Measurements from ENCODE around the gene COL23A1. TPM values are rescaled to one million over a fixed set of nuclear protein-coding genes. Genes with fewer than 3 reads are reported as not detected.

Gene COL23A1
- total RNA-seq, 2 donors from 2014 or later = 0.17 to 0.19 TPM

DNA sequence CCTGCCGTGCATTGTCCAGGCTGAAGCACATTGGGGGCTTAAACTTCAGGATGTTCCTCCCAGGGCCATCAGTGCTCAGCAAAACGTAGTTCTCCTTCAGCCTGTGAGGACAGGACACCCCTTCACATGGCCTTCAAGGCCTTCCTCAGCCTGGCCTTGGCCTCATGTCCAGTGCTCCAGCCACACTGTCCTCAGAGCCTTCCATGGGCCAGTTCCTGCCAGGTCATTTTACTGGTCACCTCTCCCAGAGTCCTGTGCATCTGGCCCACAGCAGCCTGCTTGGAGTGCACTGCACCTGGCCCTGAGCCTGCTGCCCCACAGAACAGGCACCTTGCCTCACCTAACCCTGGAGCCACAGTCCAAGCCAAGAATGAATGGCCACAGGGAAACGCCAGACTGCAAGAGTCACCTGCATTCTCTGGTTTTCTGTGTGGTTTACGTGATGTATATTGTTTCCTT, 377.2 kb downstream of the COL23A1 start:
- DNase-seq (ENCODE audit: low spot score) (no peak), ATAC-seq (no peak)
- Mint-ChIP-seq H3K36me3 (peaks cover 24% of the 10 kb centered on the region), H3K9me3 (no peaks in the 10 kb centered on the region), H3K27ac (peak overlapping the region; percentile 62 to 65), H3K27me3 (no peaks in the 10 kb centered on the region), H3K4me1 (ENCODE audit: low read depth in 2 of 2) (peaks cover 22 to 28% of the 10 kb centered on the region in 2 donors), H3K4me3 (no peak overlapping the region)

DNA sequence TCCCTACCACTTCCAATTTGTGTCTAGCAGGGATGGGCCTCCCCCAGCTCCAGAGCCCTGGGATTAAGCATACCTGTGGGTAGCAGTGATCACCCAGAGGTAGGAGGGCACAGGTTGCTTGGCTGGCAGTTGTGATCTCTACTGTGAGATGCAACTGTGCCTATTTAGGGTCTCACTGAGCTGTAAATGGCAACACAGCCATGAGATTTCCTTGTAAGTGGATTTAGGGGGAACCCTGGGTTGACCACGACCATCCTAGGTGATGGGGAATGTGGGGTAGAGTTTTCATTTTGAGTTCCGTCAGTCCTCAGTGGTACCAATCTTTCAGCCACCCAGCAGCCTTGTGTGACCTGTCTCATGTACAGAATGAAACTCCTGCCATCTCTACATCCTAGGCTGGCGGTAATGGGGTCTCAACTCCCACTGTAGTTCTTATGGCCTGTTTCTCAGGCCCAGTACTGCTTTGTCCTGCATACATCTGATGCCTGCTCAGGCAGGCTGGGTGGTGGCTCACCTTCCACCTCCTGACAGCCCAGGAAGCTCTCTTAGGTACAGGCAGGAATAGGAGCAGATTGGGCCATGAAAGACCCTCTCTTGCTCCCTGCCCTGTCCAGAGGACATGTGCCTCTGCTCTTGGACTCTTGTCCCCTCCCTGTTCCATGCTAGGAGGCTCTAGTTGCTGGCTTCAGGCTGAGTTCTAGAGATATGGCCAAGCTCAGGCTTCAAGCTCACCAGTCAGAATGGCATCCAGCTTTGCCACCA, 377.8 kb downstream of the COL23A1 start:
- Mint-ChIP-seq H3K27me3 (no peaks in the 10 kb centered on the region), H3K36me3 (peaks cover 28% of the 10 kb centered on the region), H3K4me1 (ENCODE audit: low read depth in 2 of 2) (peaks cover 26 to 34% of the 10 kb centered on the region in 2 donors), H3K4me3 (no peak overlapping the region), H3K27ac (peak overlapping the region; percentile 14 to 65), H3K9me3 (no peaks in the 10 kb centered on the region)
- ATAC-seq = peak in 1 of 2 donors; percentile 15
- no peak for DNase-seq (ENCODE audit: low spot score)

DNA sequence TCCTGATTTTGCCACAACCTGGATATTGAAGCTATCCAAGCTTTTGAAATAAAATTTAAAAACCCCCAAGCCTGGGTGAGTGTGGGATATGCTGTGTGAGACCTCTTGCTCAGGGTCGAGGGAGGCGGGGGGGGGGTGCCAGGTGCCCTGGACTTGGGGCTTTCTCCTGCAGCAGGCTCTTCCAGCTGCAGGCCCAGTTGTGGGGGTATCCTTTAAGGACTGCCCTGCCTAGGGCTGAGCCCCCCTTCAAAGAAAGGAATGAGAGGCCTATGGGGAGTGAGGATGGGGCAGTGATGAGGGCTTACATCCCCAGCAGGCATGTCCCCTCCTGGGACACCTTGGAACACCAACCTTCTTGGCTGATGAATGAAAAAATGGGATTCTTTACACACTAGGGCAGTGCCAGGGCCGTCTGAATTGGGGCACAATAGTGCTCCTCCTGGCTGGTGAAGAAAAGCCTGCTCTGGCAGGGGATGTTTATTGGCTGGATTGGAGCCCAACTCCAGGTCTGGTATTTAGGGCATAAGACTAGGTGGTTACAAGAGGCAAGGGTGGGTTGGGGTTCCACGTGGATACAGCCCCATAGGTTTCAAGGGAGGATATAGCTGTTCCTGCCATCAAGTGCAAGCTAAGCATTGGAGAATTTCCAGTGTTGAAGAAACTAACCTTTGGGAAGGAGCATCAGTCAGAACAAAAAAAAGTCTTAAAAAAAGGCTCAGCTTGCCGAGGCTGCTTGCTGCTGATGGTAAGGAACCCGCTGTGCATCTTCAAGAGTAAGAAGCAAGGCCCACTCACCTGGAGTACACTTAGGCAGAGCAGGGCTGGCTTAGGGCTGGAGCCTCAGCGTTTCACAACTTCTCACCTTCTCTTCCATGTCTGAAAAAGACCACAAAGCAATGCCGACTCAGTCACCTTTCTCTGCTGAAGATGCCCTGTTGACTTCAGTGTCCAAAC, 378.8 kb downstream of the COL23A1 start:
- ATAC-seq = no peak
- H3K4me1 Mint-ChIP-seq (ENCODE audit: low read depth in 2 of 2) = peaks cover 34 to 43% of the 10 kb centered on the region in 2 donors
- no peaks in the 10 kb centered on the region for H3K27me3 Mint-ChIP-seq
- peaks cover 29% of the 10 kb centered on the region for H3K36me3 Mint-ChIP-seq
- no peak overlapping the region for H3K4me3 Mint-ChIP-seq
- H3K9me3 Mint-ChIP-seq = no peaks in the 10 kb centered on the region
- no peak for DNase-seq (ENCODE audit: low spot score)
- peak overlapping the region; percentile 14 to 48 for H3K27ac Mint-ChIP-seq

DNA sequence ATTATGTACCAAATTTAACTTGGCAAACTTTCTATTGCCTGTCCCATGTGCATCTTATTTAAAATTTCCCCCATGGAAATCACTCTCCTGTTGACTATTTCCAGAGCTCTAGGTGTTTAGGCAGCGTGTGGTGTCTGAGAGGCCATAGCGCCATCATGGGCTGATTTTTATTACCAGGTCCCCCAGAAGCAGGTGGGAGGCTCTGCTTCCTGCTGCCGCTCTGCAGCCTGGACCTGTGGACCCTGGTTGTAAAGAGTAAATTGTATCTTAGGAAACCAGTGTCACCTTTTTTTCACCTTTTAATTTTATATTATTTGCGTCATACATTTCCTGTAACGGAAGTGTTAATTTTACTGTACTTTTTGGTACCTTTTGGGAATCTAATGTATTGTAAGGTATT, 379.5 kb downstream of the COL23A1 start:
- peaks cover 37 to 45% of the 10 kb centered on the region in 2 donors for H3K4me1 Mint-ChIP-seq (ENCODE audit: low read depth in 2 of 2)
- peak overlapping the region in 1 of 2 donors; percentile 14 for H3K27ac Mint-ChIP-seq
- H3K4me3 Mint-ChIP-seq = no peak overlapping the region
- no peaks in the 10 kb centered on the region for H3K27me3 Mint-ChIP-seq
- ATAC-seq (no peak), DNase-seq (ENCODE audit: low spot score) (no peak)
- H3K36me3 Mint-ChIP-seq = peaks cover 32% of the 10 kb centered on the region
- H3K9me3 Mint-ChIP-seq = no peaks in the 10 kb centered on the region

DNA sequence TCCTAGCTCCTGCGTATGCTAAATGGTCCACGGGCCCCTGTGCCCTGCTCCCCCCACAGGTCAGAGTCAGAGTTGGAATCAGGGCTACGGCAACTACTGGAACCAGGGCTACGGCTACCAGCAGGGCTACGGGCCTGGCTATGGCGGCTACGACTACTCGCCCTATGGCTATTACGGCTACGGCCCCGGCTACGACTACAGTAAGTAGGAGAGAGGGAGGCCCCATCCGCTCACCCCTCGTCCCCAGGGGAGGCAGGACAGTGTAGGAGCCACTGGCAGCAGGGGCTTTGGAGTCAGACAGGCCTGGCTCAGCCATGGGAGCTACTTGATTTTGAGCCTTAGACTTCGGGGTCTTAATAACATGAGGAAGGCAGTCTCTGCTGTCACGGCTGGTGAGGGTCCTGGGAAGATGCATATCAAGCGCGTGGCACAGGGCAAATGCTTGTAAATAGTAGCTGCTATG, 380.1 kb downstream of the COL23A1 start:
- Mint-ChIP-seq H3K27me3 (no peaks in the 10 kb centered on the region), H3K4me1 (ENCODE audit: low read depth in 2 of 2) (peaks cover 39 to 49% of the 10 kb centered on the region in 2 donors), H3K36me3 (peaks cover 35% of the 10 kb centered on the region), H3K4me3 (no peak overlapping the region), H3K27ac (peak overlapping the region; percentile 16 to 78), H3K9me3 (no peaks in the 10 kb centered on the region)
- ATAC-seq (no peak), DNase-seq (ENCODE audit: low spot score) (no peak)

DNA sequence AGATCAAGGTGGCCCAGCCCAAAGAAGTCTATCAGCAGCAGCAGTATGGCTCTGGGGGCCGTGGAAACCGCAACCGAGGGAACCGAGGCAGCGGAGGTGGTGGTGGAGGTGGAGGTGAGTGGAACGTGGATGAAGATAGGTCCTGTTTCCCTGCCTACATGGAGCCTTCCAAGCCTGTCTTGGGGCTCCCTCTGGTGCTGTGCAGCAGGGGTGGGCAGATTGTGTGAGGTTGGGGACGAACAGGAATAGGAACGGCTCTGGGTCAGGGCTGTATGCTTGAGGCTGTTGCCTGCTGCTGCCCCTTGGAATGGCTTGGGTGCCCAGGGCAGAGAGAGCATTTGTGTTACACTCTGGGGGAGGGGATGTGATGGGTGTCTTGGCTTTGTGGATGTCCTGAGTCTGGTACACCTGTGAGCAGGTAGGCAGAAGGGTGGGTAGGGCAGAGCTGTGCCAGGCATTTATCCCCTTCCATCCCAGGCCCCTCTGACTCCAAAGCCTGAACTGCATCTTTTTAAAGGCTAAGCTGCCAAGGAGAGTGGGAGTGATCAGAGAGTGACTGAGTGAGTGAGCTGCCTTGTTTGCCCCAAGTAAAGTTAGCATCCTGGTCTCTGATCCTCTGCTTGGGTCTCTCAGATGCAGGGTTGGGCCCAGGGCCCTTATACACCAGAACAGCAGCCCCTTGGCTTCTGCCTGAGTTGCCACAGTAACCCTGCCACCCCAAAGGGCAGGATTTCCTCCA, 380.7 kb downstream of the COL23A1 start:
- no peak for DNase-seq (ENCODE audit: low spot score)
- Mint-ChIP-seq H3K4me1 (ENCODE audit: low read depth in 2 of 2) (peaks cover 39 to 49% of the 10 kb centered on the region in 2 donors), H3K4me3 (no peak overlapping the region), H3K27me3 (no peaks in the 10 kb centered on the region), H3K36me3 (peaks cover 35% of the 10 kb centered on the region), H3K27ac (peak overlapping the region; percentile 16 to 78), H3K9me3 (no peaks in the 10 kb centered on the region)
- no peak for ATAC-seq

DNA sequence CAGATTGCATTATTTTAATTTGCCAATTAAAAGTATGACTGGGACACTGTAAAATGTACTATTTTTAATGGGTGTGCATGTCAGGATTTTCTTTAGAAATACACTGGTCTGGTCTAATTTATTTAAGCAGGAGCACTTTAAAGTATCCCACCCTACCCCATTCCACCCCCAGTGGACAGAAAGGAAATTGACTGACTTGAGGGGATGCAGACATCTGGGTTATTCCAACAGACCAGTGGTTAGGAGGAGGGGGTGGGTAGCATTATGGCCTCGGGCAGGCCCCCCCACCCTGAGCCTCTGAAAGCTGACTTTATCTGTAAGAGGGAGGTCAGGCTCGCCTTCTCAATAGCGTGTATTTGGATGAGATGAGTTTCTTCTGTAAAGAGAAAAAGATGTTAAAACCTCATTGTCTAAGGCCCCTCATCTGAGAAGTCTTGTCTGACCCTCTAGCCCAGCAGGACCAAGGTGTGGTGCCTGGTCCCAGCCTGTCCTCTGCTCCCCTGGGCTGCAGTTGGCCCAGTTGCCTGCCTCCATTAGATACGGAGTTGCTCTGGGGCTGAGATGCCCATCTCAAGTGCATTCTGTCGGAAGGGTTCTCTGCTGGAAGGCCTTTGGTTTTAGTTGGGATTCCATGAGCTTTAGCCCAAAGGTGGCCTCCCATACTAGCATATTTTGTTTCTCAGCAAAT, 381.5 kb downstream of the COL23A1 start:
- peaks cover 37% of the 10 kb centered on the region for H3K36me3 Mint-ChIP-seq
- H3K4me3 Mint-ChIP-seq = no peak overlapping the region
- H3K4me1 Mint-ChIP-seq (ENCODE audit: low read depth in 2 of 2) = peaks cover 43 to 49% of the 10 kb centered on the region in 2 donors
- DNase-seq (ENCODE audit: low spot score) (no peak), ATAC-seq (no peak)
- no peaks in the 10 kb centered on the region for H3K27me3 Mint-ChIP-seq
- H3K27ac Mint-ChIP-seq = peak overlapping the region; percentile 75 to 78
- no peaks in the 10 kb centered on the region for H3K9me3 Mint-ChIP-seq

DNA sequence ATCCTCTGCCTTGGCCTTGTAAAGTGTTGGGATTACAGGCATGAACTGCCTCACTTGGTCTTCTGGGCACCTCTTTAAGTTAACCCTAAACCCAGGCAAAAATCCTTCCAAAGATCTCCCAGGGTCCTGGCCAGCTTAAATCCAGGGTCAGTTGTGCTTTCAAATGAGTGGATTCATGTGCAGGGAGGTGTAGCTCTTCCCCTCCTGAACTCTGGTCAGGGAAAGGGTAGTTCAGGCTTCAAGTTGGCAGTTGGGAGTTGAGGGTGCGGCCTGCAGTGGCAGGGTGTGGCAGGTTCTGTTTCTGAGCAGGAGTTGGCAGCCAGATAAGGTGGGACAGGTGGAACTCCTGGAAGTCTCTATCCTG, 382.3 kb downstream of the COL23A1 start:
- no peak for ATAC-seq
- peak overlapping the region; percentile 90 for H3K4me3 Mint-ChIP-seq
- H3K4me1 Mint-ChIP-seq (ENCODE audit: low read depth in 2 of 2) = peaks cover 42 to 43% of the 10 kb centered on the region in 2 donors
- no peaks in the 10 kb centered on the region for H3K9me3 Mint-ChIP-seq
- H3K27ac Mint-ChIP-seq = peak overlapping the region; percentile 61 to 75
- DNase-seq (ENCODE audit: low spot score) = no peak
- no peaks in the 10 kb centered on the region for H3K27me3 Mint-ChIP-seq
- H3K36me3 Mint-ChIP-seq = peaks cover 33% of the 10 kb centered on the region

DNA sequence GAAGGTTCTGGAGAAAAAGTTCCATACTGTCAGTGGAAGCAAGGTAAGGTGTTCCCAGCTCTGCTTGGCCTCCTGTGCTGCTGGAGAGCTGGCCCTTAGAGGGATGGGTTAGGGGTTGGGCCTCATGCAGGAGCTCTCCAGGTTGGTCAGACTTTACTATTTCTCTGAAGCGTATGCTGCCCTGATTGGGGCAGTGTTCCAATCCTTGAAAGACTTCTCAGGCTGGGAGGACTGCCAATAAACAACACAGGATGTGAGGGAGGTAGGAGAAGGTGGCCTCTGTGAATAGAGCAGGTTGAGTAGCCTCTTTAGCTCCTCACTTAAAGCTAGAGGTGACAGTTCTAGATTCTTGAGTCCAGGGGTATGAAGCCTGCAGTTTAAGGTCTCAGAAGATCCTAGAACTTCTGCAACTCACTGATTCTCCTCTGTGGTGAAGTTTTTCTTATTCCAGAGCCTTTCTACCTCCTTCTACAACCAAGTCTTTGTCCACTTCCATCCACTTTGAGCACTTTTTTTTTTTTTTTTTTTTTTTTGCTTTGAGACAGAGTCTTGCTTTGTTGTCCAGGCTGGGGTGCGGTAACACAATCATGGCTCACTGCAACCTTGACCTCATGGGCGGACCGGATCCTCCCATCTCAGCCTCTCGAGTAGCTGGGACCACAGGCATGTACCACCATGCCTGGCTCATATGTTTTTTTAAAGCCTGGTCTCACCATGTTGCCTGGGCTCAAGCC, 382.8 kb downstream of the COL23A1 start:
- peak overlapping the region; percentile 90 for H3K4me3 Mint-ChIP-seq
- no peak for ATAC-seq
- peaks cover 33% of the 10 kb centered on the region for H3K36me3 Mint-ChIP-seq
- no peak for DNase-seq (ENCODE audit: low spot score)
- H3K4me1 Mint-ChIP-seq (ENCODE audit: low read depth in 2 of 2) = peaks cover 42 to 43% of the 10 kb centered on the region in 2 donors
- H3K27me3 Mint-ChIP-seq = no peaks in the 10 kb centered on the region
- no peaks in the 10 kb centered on the region for H3K9me3 Mint-ChIP-seq
- H3K27ac Mint-ChIP-seq = peak overlapping the region; percentile 75 to 90

DNA sequence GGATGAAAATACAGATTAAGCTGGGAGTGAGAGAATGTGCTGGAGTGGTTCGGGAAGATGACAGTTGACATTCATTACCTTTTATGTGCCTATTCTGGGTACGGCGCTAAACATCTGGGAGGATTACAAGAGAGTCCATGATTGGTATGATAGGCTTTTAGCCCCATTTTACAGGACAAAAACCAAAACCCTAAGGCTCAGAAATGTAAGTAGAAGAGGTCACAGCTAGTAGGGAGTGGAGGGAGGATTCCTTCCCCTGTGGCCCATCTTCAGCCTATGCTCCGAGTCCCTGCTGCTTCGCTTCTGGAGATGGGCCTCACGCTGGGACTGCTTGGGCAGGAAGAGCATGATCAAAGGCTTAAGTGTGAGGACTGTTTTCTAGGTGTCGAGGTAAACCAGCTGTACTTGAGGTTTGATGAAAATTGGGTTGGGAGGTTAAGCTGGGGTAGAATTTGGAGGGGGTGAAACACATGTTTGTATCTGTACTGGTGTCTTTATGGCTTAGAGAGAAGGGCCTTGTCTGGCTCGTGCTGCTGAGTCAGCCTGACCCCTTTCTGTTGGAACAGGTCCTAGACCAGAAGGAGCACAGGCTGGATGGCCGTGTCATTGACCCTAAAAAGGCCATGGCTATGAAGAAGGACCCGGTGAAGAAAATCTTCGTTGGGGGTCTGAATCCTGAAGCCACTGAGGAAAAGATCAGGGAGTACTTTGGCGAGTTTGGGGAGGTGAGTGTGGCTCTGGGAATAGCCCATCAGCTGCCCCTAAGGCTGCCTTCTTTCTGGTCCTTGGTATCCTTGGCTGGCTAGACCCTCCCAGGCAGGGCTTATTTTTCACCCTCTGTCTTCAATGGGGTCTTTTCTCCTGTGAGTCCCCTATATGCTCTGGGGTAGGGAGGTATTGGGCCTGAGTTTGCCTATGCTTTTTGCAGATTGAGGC, 383.8 kb downstream of the COL23A1 start:
- DNase-seq (ENCODE audit: low spot score) (no peak), ATAC-seq (no peak)
- H3K36me3 Mint-ChIP-seq = peaks cover 33% of the 10 kb centered on the region
- peak overlapping the region; percentile 75 to 90 for H3K27ac Mint-ChIP-seq
- no peaks in the 10 kb centered on the region for H3K27me3 Mint-ChIP-seq
- peaks cover 42 to 43% of the 10 kb centered on the region in 2 donors for H3K4me1 Mint-ChIP-seq (ENCODE audit: low read depth in 2 of 2)
- H3K4me3 Mint-ChIP-seq = peak overlapping the region; percentile 90
- H3K9me3 Mint-ChIP-seq = no peaks in the 10 kb centered on the region

DNA sequence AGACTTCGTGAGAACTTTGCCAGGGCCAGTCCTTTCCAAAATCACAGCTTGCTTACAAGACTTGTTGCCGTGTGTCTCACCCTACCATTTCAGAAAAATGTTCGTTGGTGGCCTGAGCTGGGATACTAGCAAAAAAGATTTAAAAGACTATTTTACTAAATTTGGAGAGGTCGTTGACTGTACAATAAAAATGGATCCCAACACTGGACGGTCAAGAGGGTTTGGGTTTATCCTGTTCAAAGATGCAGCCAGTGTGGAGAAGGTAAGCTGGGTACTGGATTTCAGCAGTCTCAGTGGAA, 384.5 kb downstream of the COL23A1 start:
- H3K27ac Mint-ChIP-seq = peak overlapping the region; percentile 75 to 90

More for the DNA sequence above, 384.5 kb downstream of the COL23A1 start:
- peaks cover 33% of the 10 kb centered on the region for H3K36me3 Mint-ChIP-seq
- peaks cover 42 to 43% of the 10 kb centered on the region in 2 donors for H3K4me1 Mint-ChIP-seq (ENCODE audit: low read depth in 2 of 2)
- no peaks in the 10 kb centered on the region for H3K27me3 Mint-ChIP-seq
- ATAC-seq (no peak), DNase-seq (ENCODE audit: low spot score) (no peak)
- peak overlapping the region; percentile 90 for H3K4me3 Mint-ChIP-seq
- no peaks in the 10 kb centered on the region for H3K9me3 Mint-ChIP-seq
